OCI-LY7 (cell line): ENCODE data around the gene DPP10. TPM values are rescaled to one million over a fixed set of nuclear protein-coding genes. Genes with fewer than 3 reads are reported as not detected.

ENCODE experiments used
- BruUV-seq: library from RNA; stranded (reverse); fragments of 400-500 nt; replicated peaks from 2 replicates; lab custom pipeline; 2021; lab: Mats Ljungman, UMichigan
- CTCF ChIA-PET: fragments of 300-600 bp; sonication (Branson Sonifier 250); formaldehyde crosslinking; loops from one replicate; lab custom pipeline; 2022; ENCODE audit warnings: antibody characterized with exemption; ENCODE audit not compliant: unreplicated experiment; lab: Charles Lee
- POLR2A ChIA-PET: fragments of 300-600 bp; sonication (Branson Sonifier 250); formaldehyde crosslinking; loops from one replicate; lab custom pipeline; 2022; ENCODE audit warnings: antibody characterized with exemption; lab: Charles Lee
- DNase-seq: peaks from one replicate; pipeline ENCODE4 v3.0.0-alpha.2; 2015; ENCODE audit warnings: low spot score
- H2AFZ ChIP-seq: fragments of 200-600 bp; sonication (generic), shearing (Covaris generic); 2 replicates; pipeline ENCODE4 v1.6.1; 2014; ENCODE audit warnings: mild to moderate bottlenecking, antibody characterized with exemption, low read length, moderate library complexity
- H3K27ac ChIP-seq: fragments of 200-600 bp; sonication (generic); 2 replicates; pipeline ENCODE4 v1.5.1; 2014; ENCODE audit warnings: mixed run types, low read depth, mild to moderate bottlenecking, moderate library complexity, low read length, inconsistent platforms; ENCODE audit not compliant: poor library complexity, severe bottlenecking
- H3K36me3 ChIP-seq: fragments of 200-600 bp; sonication (generic); 2 replicates; pipeline ENCODE4 v1.6.1; 2014; ENCODE audit warnings: mild to moderate bottlenecking, antibody characterized with exemption, low read length, moderate library complexity, mixed read lengths; ENCODE audit not compliant: insufficient read depth
- H3K4me1 ChIP-seq: fragments of 200-600 bp; sonication (generic); 2 replicates; pipeline ENCODE4 v1.5.1; 2014; ENCODE audit warnings: mild to moderate bottlenecking, low read length; ENCODE audit not compliant: insufficient read depth, poor library complexity, severe bottlenecking
- H3K4me2 ChIP-seq: fragments of 200-600 bp; sonication (generic); 2 replicates; pipeline ENCODE4 v1.6.1; 2014; ENCODE audit warnings: mild to moderate bottlenecking, low read length
- H3K4me3 ChIP-seq: fragments of 200-600 bp; sonication (generic); 2 replicates; pipeline ENCODE4 v1.5.1; 2014; ENCODE audit warnings: mild to moderate bottlenecking, low read depth, low read length; ENCODE audit not compliant: poor library complexity, severe bottlenecking
- H3K79me2 ChIP-seq: fragments of 200-600 bp; sonication (generic); 2 replicates; pipeline ENCODE4 v1.6.1; 2016; ENCODE audit warnings: low read depth, mild to moderate bottlenecking, low read length, moderate library complexity, mixed read lengths; ENCODE audit not compliant: insufficient read depth
- H3K9me2 ChIP-seq: fragments of 200-600 bp; sonication (generic); 2 replicates; pipeline ENCODE4 v1.6.1; 2016; ENCODE audit warnings: mild to moderate bottlenecking, low read length, mixed read lengths; ENCODE audit not compliant: insufficient read depth
- H3K9me3 ChIP-seq: fragments of 200-600 bp; sonication (generic); 2 replicates; pipeline ENCODE4 v1.6.1; 2014; ENCODE audit warnings: mild to moderate bottlenecking, mixed run types, low read length, mixed read lengths
- H4K20me1 ChIP-seq: fragments of 200-600 bp; sonication (generic); 2 replicates; pipeline ENCODE4 v1.6.1; 2014; ENCODE audit warnings: mild to moderate bottlenecking, antibody characterized with exemption, low read length, moderate library complexity, mixed read lengths; ENCODE audit not compliant: insufficient read depth
- CTCF ChIP-seq: fragments of 200-600 bp; sonication (generic); conservative IDR thresholded peaks from 2 replicates; pipeline ENCODE4 v1.5.1; 2014; ENCODE audit warnings: mild to moderate bottlenecking, antibody characterized with exemption, low read length, moderate library complexity, mixed read lengths
- EZH2phosphoT487 ChIP-seq: fragments of 200-600 bp; sonication (generic); IDR thresholded peaks from 2 replicates; pipeline ENCODE4 v1.6.1; 2018; ENCODE audit warnings: low read depth, borderline replicate concordance, mild to moderate bottlenecking, mixed run types, antibody characterized with exemption, low read length, moderate library complexity, mixed read lengths
- intact Hi-C: fragments of 100-400 bp; cut with micrococcal nuclease; formaldehyde crosslinking; loops from one replicate; pipeline ENCODE4 v1.10.0; 2022; ENCODE audit not compliant: unreplicated experiment
- total RNA-seq, 2 experiments: library from RNA; depleted of rRNA in 1 of 2; stranded (reverse); fragments of >200 nt in 1 of 2; shearing (Covaris generic) in 1 of 2; gene quantifications; 2 replicates each; pipeline ENCODE4 v1.2.3, GENCODE V29; 2014 to 2022

Gene DPP10
- total RNA-seq, 2 experiments from 2014 or later = not detected

DNA sequence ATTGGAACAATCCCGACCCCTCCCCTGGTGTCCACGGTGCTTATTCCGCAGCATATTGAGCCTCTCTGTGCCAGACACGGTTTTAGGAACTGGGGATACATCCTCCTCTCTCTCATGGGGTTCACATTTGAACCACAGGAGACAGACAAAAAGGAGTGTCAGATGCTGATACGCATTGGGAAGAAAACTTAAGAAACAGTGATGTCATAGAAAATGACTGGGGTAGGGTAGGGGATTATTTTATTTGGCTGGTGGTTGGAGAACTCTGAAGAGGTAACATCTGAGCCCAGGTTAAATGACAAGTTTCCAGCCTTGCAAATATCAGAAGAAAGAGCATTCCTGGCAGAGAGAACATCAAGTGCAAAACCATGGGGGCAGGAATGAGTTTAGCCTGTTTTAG, 344.5 kb downstream of the DPP10 start:
- CTCF ChIA-PET = no interaction called here
- Histone ChIP-seq H3K36me3 (no peaks in the 10 kb centered on the region), H3K27ac (no peak overlapping the region), H2AFZ (no peak overlapping the region), H3K79me2 (no peaks in the 10 kb centered on the region), H3K9me3 (no peaks in the 10 kb centered on the region), H4K20me1 (no peaks in the 10 kb centered on the region), H3K9me2 (no peaks in the 10 kb centered on the region), H3K4me2 (no peak overlapping the region), H3K4me3 (no peak overlapping the region), H3K4me1 (no peaks in the 10 kb centered on the region)
- POLR2A ChIA-PET = no interaction called here
- BruUV-seq = no TSS peak
- TF ChIP-seq EZH2phosphoT487 (no peak), CTCF (no peak)
- DNase-seq = no peak
- intact Hi-C loops = no loop called here

DNA sequence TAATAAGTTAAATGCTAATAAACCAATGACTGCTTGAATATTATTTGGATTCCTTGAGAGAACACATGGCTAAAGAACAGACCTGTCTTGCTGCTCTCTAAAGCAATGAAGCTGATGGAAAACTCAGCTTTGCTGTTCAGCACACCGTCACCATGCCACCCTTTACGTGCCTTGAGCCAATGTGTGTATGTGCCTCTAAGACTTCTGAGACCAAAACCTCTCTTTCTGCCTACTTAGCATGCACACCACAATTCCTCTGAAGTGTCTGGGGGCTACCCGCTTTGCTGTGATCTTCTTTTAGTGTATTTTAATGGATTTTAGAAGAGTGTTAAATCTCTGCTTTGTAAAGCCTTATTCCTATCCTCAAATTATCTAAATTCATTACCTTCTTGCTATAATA, 345.0 kb downstream of the DPP10 start:
- no peaks in the 10 kb centered on the region for H3K9me2 ChIP-seq
- no peaks in the 10 kb centered on the region for H3K36me3 ChIP-seq
- BruUV-seq = no TSS peak
- H3K4me3 ChIP-seq = no peak overlapping the region
- H3K4me1 ChIP-seq = no peaks in the 10 kb centered on the region
- H3K9me3 ChIP-seq = no peaks in the 10 kb centered on the region
- POLR2A ChIA-PET = no interaction called here
- intact Hi-C loops = no loop called here
- TF ChIP-seq EZH2phosphoT487 (no peak), CTCF (no peak)
- no peak overlapping the region for H2AFZ ChIP-seq
- H4K20me1 ChIP-seq = no peaks in the 10 kb centered on the region
- CTCF ChIA-PET = no interaction called here
- H3K79me2 ChIP-seq = no peaks in the 10 kb centered on the region
- no peak for DNase-seq
- no peak overlapping the region for H3K27ac ChIP-seq
- H3K4me2 ChIP-seq = no peak overlapping the region

DNA sequence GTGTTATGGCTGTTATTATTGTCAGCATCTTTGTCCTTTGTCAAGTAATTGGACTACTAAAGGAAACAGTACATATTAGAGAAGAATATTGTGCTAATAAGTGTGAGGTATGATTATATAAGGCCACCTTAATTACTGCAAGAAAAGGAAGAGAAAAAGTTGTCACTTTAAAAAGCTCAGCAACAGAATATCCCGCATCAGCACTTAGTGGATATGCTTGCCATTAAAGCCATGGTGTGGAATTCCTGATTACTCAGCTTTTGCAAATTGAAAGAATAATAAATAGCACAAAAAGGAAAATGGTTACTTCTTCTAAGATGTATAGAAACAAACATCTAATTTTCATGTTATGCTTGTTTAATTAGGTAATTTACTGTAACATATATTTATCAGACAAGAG, 347.5 kb downstream of the DPP10 start:
- Histone ChIP-seq H3K4me2 (no peak overlapping the region), H3K4me1 (no peaks in the 10 kb centered on the region), H3K9me2 (no peaks in the 10 kb centered on the region), H2AFZ (no peak overlapping the region), H3K36me3 (no peaks in the 10 kb centered on the region), H3K27ac (no peak overlapping the region), H4K20me1 (no peaks in the 10 kb centered on the region), H3K9me3 (no peaks in the 10 kb centered on the region), H3K79me2 (no peaks in the 10 kb centered on the region), H3K4me3 (no peak overlapping the region)
- TF ChIP-seq CTCF = no peak
- no peak for TF ChIP-seq EZH2phosphoT487
- intact Hi-C loops = no loop called here
- ChIA-PET CTCF (no interaction called here), POLR2A (no interaction called here)
- BruUV-seq = no TSS peak
- DNase-seq = no peak
